Activated T-helper 9 cell treated with anti-CD3 and anti-CD28 coated beads, Interleukin-2, amount 50 U/mL, for 16 hours (primary cell): ENCODE measurements around the gene FGF4.

ENCODE experiments used
- DNase-seq: peaks from one replicate; pipeline ENCODE4 v3.0.0-alpha.2; 2020; ENCODE audit warnings: low read depth

Gene FGF4

DNA sequence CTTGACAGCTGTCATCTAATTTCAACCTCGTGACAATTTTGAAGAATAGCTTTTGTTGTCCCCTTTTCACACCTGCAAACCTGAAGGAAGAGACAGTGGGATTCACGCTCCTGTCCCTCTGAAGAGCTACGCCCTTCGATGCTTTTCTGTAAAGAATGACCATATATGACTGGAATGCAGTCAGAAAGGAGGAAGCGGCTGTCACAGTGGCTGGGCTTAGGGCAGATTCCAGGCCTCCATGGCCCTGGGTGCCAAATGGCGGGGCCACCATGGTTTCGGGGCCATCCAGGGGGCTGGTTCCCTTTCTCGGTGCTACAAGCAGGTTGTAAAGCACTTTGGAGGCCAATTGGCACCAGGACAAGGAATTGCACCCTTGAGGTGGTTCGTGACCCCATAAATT lies 49.1 kb downstream of the FGF4 start:
- no peak for DNase-seq

- DNase-seq, result no peak
Measured at GRCh38 chr11:69721745-69722144, 53.4 kb downstream of the FGF4 start.

GRCh38 chr11:69721106-69721505 lies 54.0 kb downstream of the FGF4 start:
- DNase-seq, result no peak
